ENCODE results near the gene SAMM50.

SAMM50 gene

GRCh38 chr22:43955883-43956782, 891 bp downstream of the SAMM50 start:
- Mint-ChIP-seq H3K9me3 (no peaks in the 10 kb centered on the region), H3K36me3 (ENCODE audit: low read depth) (peaks cover 30% of the 10 kb centered on the region), H3K27ac (peak overlapping the region; percentile 91), H3K4me1 (ENCODE audit: low read depth) (peaks cover 33% of the 10 kb centered on the region), H3K27me3 (peaks cover 9% of the 10 kb centered on the region), H3K4me3 (peak overlapping the region; percentile 93)
- intact Hi-C loops (cut with micrococcal nuclease), result loop anchor here (5.0 kb wide), 1 partner anchor 144 kb away; the partner anchor contains the start of gene EFCAB6

GRCh38 chr22:43956805-43957463, 1.7 kb downstream of the SAMM50 start:
- Mint-ChIP-seq H3K9me3 (no peaks in the 10 kb centered on the region), H3K4me3 (no peak overlapping the region), H3K36me3 (ENCODE audit: low read depth) (peaks cover 30% of the 10 kb centered on the region), H3K27ac (peak overlapping the region; percentile 91), H3K4me1 (ENCODE audit: low read depth) (peaks cover 33% of the 10 kb centered on the region), H3K27me3 (peaks cover 4% of the 10 kb centered on the region)
- intact Hi-C loops (cut with micrococcal nuclease), result loop anchor here (5.0 kb wide), 1 partner anchor 145 kb away; the partner anchor contains the start of gene EFCAB6

- Mint-ChIP-seq H3K4me1 (ENCODE audit: low read depth) (peaks cover 33% of the 10 kb centered on the region), H3K27ac (no peak overlapping the region), H3K27me3 (no peaks in the 10 kb centered on the region), H3K4me3 (no peak overlapping the region), H3K36me3 (ENCODE audit: low read depth) (peaks cover 30% of the 10 kb centered on the region), H3K9me3 (no peaks in the 10 kb centered on the region)
- intact Hi-C loops (cut with micrococcal nuclease), result loop anchor here (5.0 kb wide), 1 partner anchor 146 kb away; the partner anchor contains the start of gene EFCAB6
Observed at GRCh38 chr22:43957871-43958270, 2.6 kb downstream of the SAMM50 start.

GRCh38 chr22:43964314-43964857, 9.1 kb downstream of the SAMM50 start:
- H3K9me3 Mint-ChIP-seq, result no peaks in the 10 kb centered on the region
- intact Hi-C loops (cut with micrococcal nuclease), result no loop called here
- H3K36me3 Mint-ChIP-seq (ENCODE audit: low read depth), result peaks cover 77% of the 10 kb centered on the region
- no peak overlapping the region for H3K27ac Mint-ChIP-seq
- H3K27me3 Mint-ChIP-seq, result no peaks in the 10 kb centered on the region
- no peaks in the 10 kb centered on the region for H3K4me1 Mint-ChIP-seq (ENCODE audit: low read depth)
- H3K4me3 Mint-ChIP-seq, result no peak overlapping the region

- no peak overlapping the region for H3K27ac Mint-ChIP-seq
- no peaks in the 10 kb centered on the region for H3K27me3 Mint-ChIP-seq
- H3K4me3 Mint-ChIP-seq, result no peak overlapping the region
- H3K36me3 Mint-ChIP-seq (ENCODE audit: low read depth), result peaks cover 92% of the 10 kb centered on the region
- intact Hi-C loops (cut with micrococcal nuclease), result no loop called here
- no peaks in the 10 kb centered on the region for H3K4me1 Mint-ChIP-seq (ENCODE audit: low read depth)
- H3K9me3 Mint-ChIP-seq, result no peaks in the 10 kb centered on the region
Observed at GRCh38 chr22:43967069-43967468, 11.8 kb downstream of the SAMM50 start.

GRCh38 chr22:43968614-43969013, 13.4 kb downstream of the SAMM50 start:
- intact Hi-C loops (cut with micrococcal nuclease), result no loop called here
- no peaks in the 10 kb centered on the region for H3K4me1 Mint-ChIP-seq (ENCODE audit: low read depth)
- H3K27me3 Mint-ChIP-seq, result no peaks in the 10 kb centered on the region
- H3K27ac Mint-ChIP-seq, result no peak overlapping the region
- no peaks in the 10 kb centered on the region for H3K9me3 Mint-ChIP-seq
- H3K36me3 Mint-ChIP-seq (ENCODE audit: low read depth), result peaks cover 100% of the 10 kb centered on the region
- H3K4me3 Mint-ChIP-seq, result no peak overlapping the region

- Mint-ChIP-seq H3K4me3 (no peak overlapping the region), H3K9me3 (no peaks in the 10 kb centered on the region), H3K4me1 (ENCODE audit: low read depth) (no peaks in the 10 kb centered on the region), H3K27ac (no peak overlapping the region), H3K36me3 (ENCODE audit: low read depth) (peaks cover 100% of the 10 kb centered on the region), H3K27me3 (no peaks in the 10 kb centered on the region)
- intact Hi-C loops (cut with micrococcal nuclease), result no loop called here
Observed at GRCh38 chr22:43969021-43969878, 14.0 kb downstream of the SAMM50 start.

GRCh38 chr22:43969989-43970755, 14.9 kb downstream of the SAMM50 start:
- Mint-ChIP-seq H3K27me3 (no peaks in the 10 kb centered on the region), H3K9me3 (no peaks in the 10 kb centered on the region), H3K4me1 (ENCODE audit: low read depth) (no peaks in the 10 kb centered on the region), H3K27ac (no peak overlapping the region), H3K36me3 (ENCODE audit: low read depth) (peaks cover 100% of the 10 kb centered on the region), H3K4me3 (no peak overlapping the region)
- intact Hi-C loops (cut with micrococcal nuclease), result no loop called here

- Mint-ChIP-seq H3K27ac (no peak overlapping the region), H3K9me3 (no peaks in the 10 kb centered on the region), H3K27me3 (no peaks in the 10 kb centered on the region), H3K36me3 (ENCODE audit: low read depth) (peaks cover 100% of the 10 kb centered on the region), H3K4me3 (no peak overlapping the region), H3K4me1 (ENCODE audit: low read depth) (no peaks in the 10 kb centered on the region)
- intact Hi-C loops (cut with micrococcal nuclease), result no loop called here
Observed at GRCh38 chr22:43971112-43971511, 15.9 kb downstream of the SAMM50 start.

GRCh38 chr22:43972931-43973462, 17.8 kb downstream of the SAMM50 start:
- Mint-ChIP-seq H3K36me3 (ENCODE audit: low read depth) (peaks cover 100% of the 10 kb centered on the region), H3K9me3 (no peaks in the 10 kb centered on the region)

GRCh38 chr22:43974028-43974545, 18.8 kb downstream of the SAMM50 start:
- Mint-ChIP-seq H3K4me1 (ENCODE audit: low read depth) (no peaks in the 10 kb centered on the region), H3K27me3 (no peaks in the 10 kb centered on the region), H3K9me3 (no peaks in the 10 kb centered on the region), H3K4me3 (no peak overlapping the region), H3K27ac (no peak overlapping the region), H3K36me3 (ENCODE audit: low read depth) (peaks cover 100% of the 10 kb centered on the region)
- intact Hi-C loops (cut with micrococcal nuclease), result no loop called here

More at GRCh38 chr22:43972931-43973462, 17.8 kb downstream of the SAMM50 start:
- Mint-ChIP-seq H3K4me3 (no peak overlapping the region), H3K27me3 (no peaks in the 10 kb centered on the region), H3K27ac (no peak overlapping the region), H3K4me1 (ENCODE audit: low read depth) (no peaks in the 10 kb centered on the region)
- intact Hi-C loops (cut with micrococcal nuclease), result no loop called here

- intact Hi-C loops (cut with micrococcal nuclease), result no loop called here
- no peaks in the 10 kb centered on the region for H3K4me1 Mint-ChIP-seq (ENCODE audit: low read depth)
- no peak overlapping the region for H3K27ac Mint-ChIP-seq
- peaks cover 100% of the 10 kb centered on the region for H3K36me3 Mint-ChIP-seq (ENCODE audit: low read depth)
- no peaks in the 10 kb centered on the region for H3K9me3 Mint-ChIP-seq
- H3K27me3 Mint-ChIP-seq, result no peaks in the 10 kb centered on the region
- no peak overlapping the region for H3K4me3 Mint-ChIP-seq
Observed at GRCh38 chr22:43975041-43975440, 19.8 kb downstream of the SAMM50 start.

Data from dendritic cell treated with granulocyte-macrophage colony-stimulating factor and Interleukin-4, amounts not matched to agents 40 ng/mL and 50 ng/mL, for 4 days (primary cell).